IMR-90 (cell line): Measurements from ENCODE around the gene KNCN. TPM values are rescaled to one million over a fixed set of nuclear protein-coding genes. Genes with fewer than 3 reads are reported as not detected.

ENCODE experiments used
- polyA plus RNA-seq, 3 experiments: library from polyadenylated mRNA; depleted of rRNA; stranded (reverse); fragments of >200 nt; gene quantifications; 2 replicates each; pipeline ENCODE4 v1.2.3, GENCODE V29; 2012; ENCODE audit warnings: low replicate concordance in 1 of 3
- total RNA-seq: library from RNA; depleted of rRNA; stranded (reverse); fragments of >200 nt; gene quantifications from 2 replicates; pipeline ENCODE4 v1.2.3, GENCODE V29; 2012; rRNA removed

KNCN gene
- total and polyA plus RNA-seq, 2 of the 4 experiments (the other 2 are of a cell fraction), result not detected

Other genes with a start within 250 kb of the KNCN start
- gene LRRC41, start 248.0 kb downstream of the KNCN start, total RNA-seq, result 62.5 and 67.6 TPM in 2 replicates
- 81.1 and 83.2 TPM in 2 replicates for gene LRRC41, start 248.0 kb downstream of the KNCN start, polyA plus RNA-seq (2012; rRNA removed)
- 347 and 738 TPM in 2 replicates for gene UQCRH, start 247.9 kb downstream of the KNCN start, total RNA-seq
- 535 and 736 TPM in 2 replicates for gene UQCRH, start 247.9 kb downstream of the KNCN start, polyA plus RNA-seq (2012; rRNA removed)
- 10.9 and 11.9 TPM in 2 replicates for gene NSUN4, start 210.8 kb downstream of the KNCN start, total RNA-seq
- 11.6 and 13.0 TPM in 2 replicates for gene NSUN4, start 210.8 kb downstream of the KNCN start, polyA plus RNA-seq (2012; rRNA removed)
- gene FAAH, start 157.3 kb downstream of the KNCN start, total RNA-seq, result under 0.01 TPM in 1 of 2 replicates, not detected in the other
- 0.19 and 0.29 TPM in 2 replicates for gene FAAH, start 157.3 kb downstream of the KNCN start, polyA plus RNA-seq (2012; rRNA removed)
- gene DMBX1, start 61.8 kb downstream of the KNCN start, total RNA-seq, result not detected in 2 replicates
- gene DMBX1, start 61.8 kb downstream of the KNCN start, polyA plus RNA-seq (2012; rRNA removed), result not detected in 2 replicates
- gene MKNK1, start 52.6 kb upstream of the KNCN start, total RNA-seq, result 14.3 and 16.4 TPM in 2 replicates
- gene MKNK1, start 52.6 kb upstream of the KNCN start, polyA plus RNA-seq (2012; rRNA removed), result 32.9 and 35.2 TPM in 2 replicates
- 6.4 and 7.3 TPM in 2 replicates for gene MOB3C, start 65.2 kb upstream of the KNCN start, total RNA-seq
- gene MOB3C, start 65.2 kb upstream of the KNCN start, polyA plus RNA-seq (2012; rRNA removed), result 8.3 and 9.0 TPM in 2 replicates
- 52.2 and 80.3 TPM in 2 replicates for gene ATPAF1, start 116.7 kb upstream of the KNCN start, total RNA-seq
- gene ATPAF1, start 116.7 kb upstream of the KNCN start, polyA plus RNA-seq (2012; rRNA removed), result 45.4 and 55.5 TPM in 2 replicates
- gene TEX38, start 120.2 kb upstream of the KNCN start, total RNA-seq, result not detected in 2 replicates
- gene TEX38, start 120.2 kb upstream of the KNCN start, polyA plus RNA-seq (2012; rRNA removed), result not detected in 2 replicates
- 39.2 and 43.0 TPM in 2 replicates for gene EFCAB14, start 167.5 kb upstream of the KNCN start, total RNA-seq
- 25.5 and 28.6 TPM in 2 replicates for gene EFCAB14, start 167.5 kb upstream of the KNCN start, polyA plus RNA-seq (2012; rRNA removed)
- not detected in 2 replicates for gene CYP4B1, start 247.4 kb upstream of the KNCN start, total RNA-seq
- not detected in 2 replicates for gene CYP4B1, start 247.4 kb upstream of the KNCN start, polyA plus RNA-seq (2012; rRNA removed)